HG02870 (cell line): Measurements from ENCODE around the gene TMEM237.

ENCODE experiments used
- ATAC-seq: cut with Tn5 transposase; IDR thresholded peaks from one replicate; pipeline ENCODE4 v1.9.1; 2021; ENCODE audit warnings: mild to moderate bottlenecking, moderate library complexity; ENCODE audit not compliant: unreplicated experiment

The TMEM237 gene

DNA sequence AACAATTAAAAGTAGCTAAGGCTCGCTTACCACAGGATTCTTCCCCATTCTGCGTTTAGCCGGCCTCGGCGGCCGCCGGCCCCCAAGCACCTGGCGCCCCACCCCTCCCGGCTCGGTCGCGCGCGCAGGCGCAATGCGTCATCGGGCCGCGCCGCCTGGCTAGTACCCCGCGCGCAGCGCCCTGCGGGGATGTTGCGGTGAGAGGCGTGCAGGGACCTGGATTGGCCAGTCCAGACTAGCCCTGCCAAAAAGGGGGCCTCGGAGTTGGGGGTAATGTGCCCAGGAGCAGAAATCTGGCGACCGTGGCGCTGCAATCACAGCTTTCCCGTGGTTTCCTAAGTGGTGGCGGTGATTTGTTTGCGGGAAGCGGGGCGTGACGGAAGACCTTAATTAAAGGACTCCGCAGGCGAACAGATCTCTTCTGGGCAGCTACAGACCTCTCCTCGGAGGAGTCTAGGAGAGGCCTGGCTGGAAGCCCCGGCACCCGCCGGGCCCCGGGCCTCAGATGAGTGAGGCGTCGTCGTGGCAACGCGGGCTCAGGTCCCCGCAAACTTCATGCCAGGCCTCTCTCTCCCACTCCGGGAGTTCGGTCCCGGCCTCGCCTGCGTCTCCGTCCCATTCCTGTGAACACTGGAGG is 606 bp downstream of the TMEM237 start:
- ATAC-seq: peak; percentile 66

DNA sequence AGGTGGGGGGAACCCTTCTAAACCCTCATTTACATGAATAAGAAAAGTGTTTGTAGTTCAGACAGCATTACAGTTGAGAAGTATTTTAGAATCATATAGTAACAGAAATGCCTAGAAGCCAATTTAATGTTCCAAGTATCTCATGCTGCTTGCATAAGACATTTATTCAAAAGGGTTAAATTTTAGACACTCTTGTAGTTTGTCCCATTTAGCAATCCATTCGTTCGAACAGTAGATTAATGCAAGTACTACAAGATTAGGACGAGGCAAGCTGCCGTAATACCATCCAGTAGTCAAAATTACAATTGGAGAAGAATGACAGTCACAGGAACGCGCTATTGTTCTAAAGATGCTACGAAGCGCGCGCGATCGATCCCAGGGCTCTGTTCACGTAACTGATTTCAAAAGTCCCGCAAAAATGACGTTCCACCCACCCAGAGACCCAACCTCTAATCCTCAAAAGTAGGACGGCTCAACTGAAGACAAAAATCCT is 1.2 kb downstream of the TMEM237 start:
- ATAC-seq: peak; percentile 29

DNA sequence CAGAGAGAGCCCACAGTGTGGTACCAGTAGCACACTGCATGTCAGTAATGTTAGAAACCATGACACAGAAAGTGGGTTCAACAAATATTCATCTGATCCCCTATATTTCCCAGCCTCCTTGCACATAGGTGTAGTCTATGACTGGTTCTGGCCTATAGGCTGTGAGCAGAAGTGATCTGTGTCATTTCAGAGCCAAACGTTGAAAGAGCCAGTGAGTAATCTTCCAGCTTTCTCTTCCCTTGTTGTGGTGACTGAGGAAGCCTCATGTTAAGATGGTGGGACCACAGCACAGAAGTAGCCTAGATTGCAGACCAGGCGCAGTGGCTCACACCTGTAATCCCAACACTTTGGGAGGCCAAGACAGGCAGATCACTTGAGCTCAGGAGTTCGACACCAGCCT is 4.1 kb downstream of the TMEM237 start:
- ATAC-seq: no peak

DNA sequence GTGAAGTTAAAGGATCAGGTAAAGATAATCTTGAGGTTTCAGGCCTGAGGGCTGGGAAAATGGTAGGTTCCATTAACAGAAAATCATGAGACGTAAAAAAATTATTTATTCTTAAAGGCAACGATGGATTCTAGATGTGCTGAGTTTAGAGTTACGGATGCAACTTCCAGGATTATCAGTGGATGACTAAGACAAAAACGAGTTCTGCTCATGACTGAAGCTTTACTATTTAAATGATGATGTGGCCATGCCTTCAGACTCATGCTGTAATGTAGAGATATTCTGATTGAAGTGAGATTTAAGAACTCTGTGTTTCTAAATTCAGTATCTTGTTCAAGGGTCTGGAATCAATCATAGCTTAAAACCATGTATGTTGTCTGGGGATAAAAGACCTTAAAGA is 5.0 kb downstream of the TMEM237 start:
- no peak for ATAC-seq

DNA sequence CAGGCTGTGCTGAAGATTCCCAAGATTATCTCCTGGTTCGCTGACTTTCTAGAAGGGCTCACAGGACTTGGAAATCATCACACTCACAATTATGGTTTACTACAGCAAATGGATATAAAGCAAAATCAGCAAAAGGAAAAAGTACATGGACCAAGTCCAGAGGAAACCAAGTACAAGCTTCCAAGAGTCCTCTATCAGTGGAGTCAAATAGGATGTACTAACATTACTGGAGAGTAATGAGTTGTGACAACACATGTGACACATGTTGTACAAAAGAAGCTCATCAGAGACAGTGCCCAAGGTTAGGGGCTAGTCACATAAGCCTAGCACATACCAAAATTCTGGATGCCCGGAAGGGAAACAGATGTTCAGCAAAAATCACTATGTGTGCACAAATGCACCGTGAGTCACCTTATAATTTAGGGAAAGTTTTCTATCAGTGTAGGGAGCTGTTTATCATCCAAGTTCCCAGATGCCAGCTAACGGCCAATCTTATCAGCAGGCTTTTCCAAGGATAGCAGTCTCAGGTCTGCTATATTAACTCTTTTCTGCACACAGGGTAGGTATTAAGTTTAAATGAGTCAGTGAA is 9.5 kb downstream of the TMEM237 start:
- no peak for ATAC-seq

DNA sequence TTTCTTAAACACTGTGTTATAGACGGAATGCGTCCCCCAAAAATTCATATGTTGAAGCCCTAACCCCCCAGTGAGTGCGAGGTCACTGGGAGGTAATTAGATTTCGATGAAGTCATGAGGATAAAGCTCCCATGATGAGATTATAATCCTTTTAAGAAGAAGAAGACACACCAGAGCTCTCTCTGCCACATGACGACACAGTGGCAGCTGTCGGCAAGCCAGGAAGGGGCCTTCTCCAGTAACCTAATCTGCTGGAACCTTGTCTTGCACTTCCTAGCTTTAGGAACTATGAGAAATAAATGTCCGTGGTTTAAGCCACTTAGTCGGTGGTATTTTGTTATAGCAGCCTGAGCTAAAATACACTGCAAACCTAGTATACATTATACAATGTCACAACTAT is 12.3 kb downstream of the TMEM237 start:
- ATAC-seq: no peak

DNA sequence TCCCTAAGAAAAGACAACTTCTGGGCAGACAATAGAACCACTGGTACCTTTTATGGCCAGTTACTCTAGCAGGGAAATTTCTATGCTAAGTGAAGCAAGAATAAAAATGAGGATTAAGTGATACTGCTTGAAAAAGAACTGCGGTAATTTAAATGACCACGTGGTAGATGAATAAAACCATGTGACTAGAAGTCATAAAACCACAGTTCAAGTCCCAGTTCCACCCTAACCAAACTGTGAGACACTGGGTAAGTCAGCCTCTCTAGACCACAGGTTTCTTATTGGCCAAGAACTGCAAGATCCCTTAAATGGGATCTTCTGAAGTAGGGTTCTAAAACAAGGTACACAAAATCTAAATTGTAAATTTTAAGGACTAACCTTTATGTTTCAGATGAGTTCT is 12.7 kb downstream of the TMEM237 start:
- ATAC-seq: no peak

DNA sequence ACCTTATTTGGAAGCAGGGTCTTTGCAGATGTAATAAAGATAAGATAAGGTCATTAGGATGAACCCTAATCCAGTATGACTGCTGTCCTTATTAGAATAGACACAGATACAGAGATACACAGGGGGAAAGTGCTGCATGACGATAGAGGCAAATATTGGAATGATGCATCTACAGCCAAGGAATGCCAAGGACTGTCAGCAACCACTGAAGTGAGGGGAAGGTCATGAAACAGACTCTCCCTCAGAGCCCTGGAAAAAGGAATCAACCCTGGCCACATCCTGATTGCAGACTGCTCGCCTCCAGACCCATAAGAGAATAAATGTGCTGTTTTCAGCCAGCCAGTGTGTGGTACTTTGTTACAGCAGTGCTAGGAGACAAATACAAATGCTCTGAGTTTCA is 14.8 kb downstream of the TMEM237 start:
- ATAC-seq: no peak

DNA sequence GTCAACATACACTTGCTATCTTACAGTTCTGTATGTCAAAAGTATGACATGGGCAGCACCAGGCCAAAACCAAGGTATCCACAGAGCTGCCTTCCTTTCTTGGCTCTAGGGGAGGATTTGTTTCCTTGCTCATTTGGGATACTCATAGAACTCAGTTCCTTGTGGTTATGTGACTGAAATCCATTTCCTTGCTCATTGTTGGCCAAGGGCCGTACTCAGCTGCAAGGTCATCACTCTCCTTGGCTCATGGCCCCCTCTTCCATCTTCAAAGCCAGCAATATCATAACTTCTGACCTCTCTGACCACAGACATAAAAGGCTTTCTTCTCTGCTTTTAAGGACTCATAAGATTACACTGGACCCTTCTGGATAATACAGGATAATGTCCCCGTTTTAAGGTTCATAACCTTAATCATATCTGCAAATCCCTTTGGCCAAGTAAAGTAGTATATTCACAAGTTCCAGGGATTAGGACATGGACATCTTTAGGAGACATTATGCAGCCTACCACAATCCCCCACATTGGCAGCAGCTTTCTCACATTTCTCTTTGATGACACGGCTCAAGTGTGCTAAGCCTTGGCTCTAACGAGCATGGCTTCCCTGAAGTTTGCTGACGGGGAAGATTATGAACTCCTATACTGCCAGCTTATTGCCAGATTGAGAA is 20.9 kb downstream of the TMEM237 start:
- no peak for ATAC-seq

DNA sequence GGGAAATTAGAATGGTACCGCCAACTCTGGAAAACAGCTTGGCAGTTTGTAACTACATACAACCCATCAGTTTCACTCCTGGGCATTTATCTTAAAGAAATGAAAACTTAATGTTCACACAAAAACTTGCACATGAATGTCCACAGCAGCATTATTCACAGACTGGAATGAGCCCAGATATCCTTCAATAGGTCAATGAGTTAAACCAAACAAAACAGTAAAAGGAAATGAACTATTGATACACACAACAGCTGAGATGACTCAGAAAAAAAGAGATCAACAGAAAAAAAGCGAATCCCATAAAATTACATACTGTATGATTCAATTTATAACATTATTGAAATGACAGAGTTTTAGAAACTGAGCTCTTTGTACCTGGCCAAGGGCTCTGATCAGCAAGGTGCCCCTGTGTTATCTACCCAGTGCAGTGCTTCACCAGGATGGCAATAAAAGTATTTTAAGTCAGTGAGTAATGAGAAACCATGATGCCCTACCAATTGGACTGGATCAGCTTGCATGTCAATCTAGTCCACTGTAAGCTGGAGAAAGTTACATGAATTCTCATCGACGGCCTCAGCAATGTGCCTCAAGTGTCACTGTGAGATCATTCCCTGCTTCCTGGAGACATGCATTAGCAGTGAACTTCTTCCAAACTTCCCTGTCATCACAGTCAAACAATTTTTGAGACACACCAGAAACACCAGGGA is 21.9 kb downstream of the TMEM237 start:
- no peak for ATAC-seq

DNA sequence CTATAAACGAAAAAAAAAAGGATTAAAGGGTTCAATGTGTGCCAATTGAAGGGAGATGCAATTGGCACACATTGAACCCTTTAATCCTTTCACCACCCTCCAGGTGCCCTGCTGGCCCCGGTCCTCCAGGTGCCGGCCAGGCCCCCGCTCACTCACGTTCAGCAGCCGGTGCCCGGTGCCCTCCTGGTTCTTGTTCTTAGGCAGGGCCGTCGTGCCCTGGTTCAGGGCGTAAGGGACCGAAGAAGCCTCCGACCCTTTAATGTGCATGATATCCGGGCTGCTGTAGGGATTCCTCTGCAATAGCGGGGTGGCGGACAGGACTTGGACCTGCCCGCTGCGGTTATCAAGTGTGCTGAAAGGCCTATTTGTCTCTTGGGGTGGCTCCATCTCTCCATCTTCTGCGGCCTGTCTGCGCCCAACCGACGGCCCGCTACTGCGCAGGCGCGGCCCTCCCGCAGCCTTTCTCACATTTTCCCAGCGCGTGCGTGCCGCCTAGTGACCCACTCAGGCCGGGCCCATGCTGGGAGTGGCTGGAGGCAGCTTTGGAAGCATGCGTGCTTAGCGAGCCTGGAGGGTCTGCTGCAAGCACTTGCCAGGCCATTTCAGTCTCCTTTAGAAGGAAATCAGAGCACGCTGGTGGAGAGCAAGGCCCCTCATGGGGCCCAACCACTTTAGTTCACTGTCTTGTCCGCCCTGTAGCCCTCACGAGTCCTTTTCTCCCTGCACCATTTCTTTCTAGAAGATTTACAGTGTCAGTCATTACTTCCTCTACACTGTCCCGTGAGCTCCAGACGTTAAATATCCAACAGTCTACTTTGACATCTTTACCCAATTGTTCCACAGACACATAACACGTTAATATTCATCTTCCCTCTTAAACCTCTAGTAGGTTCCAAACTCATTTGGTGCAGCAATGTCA is 24.3 kb downstream of the TMEM237 start:
- no peak for ATAC-seq

DNA sequence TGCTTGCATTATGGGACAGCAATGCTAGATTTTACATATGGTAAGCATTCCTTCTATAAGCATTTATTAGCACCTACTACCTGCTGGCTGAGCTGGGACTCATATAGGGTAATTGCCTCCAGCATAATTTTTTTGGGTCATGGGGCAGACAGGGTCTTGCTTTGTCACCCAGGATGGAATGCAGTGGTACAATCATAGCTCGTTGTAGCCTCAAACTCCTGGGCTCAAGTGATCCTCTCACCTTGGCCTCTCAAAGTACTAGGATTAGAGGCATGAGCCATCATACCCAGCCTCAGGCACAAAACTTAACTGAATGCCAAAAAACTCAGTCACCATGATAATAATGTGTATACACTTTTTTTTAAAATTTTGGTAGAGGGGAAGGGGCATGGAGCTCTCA is 35.3 kb downstream of the TMEM237 start:
- no peak for ATAC-seq

DNA sequence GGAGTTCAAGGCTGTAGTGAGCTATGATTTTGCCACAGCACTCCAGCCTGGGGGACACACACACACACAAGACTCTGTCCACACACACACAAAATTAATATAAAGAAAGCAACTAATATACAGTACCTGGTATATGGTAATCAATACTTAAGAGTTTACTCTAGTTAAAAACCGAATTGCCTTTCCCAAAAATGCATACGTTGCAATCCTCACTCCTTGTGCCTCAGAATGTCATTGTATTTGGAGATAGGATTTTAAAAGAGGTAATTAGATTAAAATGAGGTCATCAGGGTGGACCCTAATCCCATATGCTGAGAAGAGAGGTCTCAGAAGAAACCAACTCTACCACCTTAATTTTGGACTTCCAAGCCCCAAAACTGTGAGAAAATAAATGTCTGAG is 35.7 kb downstream of the TMEM237 start:
- no peak for ATAC-seq

DNA sequence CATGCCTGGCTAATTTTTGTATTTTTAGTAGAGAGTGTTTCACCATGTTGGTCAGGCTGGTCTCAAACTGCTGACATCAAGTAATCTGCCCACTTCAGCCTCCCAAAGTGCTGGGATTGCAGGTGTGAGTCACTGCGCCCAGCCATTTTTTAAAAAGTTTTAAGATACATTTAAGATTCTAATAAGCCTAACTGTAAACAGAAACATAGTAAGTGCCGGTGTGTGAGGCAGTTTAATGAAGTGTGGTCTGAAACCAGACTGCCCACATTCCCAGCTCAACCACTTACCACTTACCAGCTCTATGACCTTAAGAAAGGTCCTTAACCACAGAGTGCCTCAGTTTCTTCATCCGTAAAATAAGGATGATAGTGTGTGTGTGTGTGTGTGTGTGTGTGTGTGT is 42.4 kb downstream of the TMEM237 start:
- no peak for ATAC-seq

DNA sequence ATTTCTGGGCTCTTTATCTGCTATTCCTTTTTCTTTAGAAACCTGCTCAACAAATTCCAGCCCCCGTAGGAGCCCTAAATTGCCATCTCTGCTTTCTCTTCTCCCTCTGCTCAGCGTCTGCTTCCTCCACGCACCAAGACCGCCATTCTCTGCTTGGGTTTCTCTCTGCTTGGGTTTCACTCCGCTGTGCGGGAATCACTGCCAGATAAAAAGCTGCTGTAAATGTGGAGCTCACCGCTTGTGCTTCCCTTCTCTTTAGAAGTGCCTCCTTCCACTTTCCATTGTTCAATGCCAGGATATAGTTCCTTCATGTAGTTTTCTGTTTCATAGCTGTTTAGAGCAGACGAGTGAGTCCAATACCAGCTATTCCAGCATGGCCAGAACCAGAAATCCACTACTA is 45.9 kb downstream of the TMEM237 start:
- ATAC-seq: no peak

DNA sequence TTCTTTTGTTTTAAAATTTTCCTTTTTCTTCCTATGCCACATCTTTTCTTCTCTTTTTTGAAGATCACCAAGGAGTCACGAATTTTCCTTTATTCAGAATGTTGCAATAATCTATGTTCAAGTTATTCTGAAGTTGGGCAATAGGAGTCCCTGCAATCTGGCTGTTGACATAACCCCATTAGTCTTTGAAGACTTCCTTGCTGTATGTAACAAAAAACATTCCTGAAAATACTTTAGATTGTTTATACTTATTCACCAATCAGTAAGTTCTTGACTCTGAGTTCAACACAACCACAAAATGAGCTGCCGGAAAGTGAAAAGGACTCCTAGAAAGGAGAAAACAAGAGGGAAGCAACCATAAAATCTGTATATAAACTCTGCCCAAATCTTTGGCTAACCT is 62.8 kb downstream of the TMEM237 start:
- no peak for ATAC-seq

DNA sequence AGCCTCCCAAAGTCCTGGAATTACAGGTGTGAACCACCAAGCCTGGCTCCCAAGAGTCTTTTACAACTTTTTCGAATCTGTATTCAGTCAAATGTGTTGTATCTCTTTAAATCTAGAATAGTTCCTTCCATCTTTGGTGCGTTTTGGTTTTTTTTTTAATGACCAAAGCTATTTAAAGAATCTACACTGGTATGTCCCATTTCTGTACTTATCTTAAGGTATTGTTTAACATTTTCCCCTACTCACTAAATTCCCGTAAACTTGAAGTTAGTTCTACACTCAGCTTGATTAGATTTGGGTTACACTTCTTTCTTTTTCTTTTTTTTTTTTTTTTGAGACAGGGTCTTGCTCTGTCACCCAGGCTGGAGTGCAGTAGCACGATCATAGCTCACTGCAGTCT is 63.8 kb downstream of the TMEM237 start:
- no peak for ATAC-seq

DNA sequence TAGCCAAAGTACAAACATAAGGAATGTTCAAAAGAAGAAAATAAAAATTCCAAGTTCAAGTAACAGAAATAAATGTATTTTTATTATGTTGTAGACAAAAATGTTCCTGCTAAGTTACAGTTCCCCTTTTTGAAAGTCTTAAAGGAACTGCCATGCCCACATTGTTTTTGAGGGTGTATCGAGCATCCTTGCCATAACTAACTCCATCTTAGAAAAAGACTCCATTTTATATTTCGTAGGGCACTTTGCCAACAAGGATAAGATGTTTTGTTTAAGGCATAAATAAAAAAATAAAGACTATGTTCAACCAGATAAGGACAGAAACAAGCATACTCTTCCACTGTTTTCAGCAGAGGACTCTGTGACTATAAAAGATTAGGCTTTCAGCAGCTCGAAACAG is 67.3 kb downstream of the TMEM237 start:
- no peak for ATAC-seq

DNA sequence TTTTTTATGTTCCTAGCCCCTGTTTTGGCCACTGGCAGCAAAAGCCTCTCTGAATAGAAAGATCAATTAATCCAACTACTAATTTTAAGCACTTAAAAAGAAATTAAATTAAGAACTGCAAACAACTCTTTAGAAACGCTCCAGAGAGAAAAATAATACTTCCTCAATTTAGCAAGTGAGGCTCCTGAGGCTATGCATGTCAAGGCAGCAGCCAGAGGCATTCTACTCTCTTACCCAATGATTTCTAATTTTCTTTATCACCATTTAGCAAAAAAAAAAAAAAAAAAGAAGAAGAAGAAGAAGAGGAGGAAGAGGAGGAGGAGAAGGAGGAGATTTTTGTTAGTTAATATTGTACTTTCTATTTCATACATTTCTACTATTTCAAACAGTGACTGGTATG is 68.5 kb downstream of the TMEM237 start:
- ATAC-seq: no peak

DNA sequence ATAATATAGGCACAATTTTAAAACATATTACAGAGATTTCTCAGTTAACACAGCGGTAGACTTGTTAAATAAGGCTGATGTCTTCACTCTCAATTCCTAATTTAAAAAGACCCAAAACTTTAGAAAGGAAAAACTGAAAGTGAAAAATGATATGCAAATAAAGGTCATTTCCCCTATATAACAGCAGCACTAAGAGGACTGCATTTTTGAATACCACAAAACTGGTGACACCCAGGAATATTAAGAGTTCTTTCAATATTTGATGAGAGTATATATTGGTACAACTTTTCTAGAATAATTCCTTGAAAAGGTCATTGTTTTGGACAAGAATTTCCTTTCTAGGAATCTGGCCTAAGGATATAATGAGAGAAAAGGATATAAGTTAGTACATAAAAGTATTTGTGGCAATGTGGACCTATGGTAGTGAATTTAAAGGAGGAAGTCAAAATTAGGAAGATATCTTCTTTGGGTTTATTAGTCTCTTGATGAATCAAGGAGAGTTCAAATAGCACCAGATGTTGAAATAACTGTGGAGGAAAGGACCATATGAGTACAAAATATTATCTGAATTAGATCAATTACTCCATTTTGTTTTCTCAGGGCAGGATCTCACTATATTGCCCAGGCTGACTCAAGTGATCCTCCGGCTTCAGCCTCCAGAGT is 70.3 kb downstream of the TMEM237 start:
- ATAC-seq: no peak
